ENCODE results near the gene NUDT12.

The NUDT12 gene

GRCh38 chr5:103562453-103563157, at the start of gene NUDT12:
TSS of gene NUDT12 (minus strand) at chr5:103562789. CDS start at chr5:103560248, 2,541 bp downstream.
- DNase-seq (ENCODE audit: low spot score) = peak; percentile 96

GRCh38 chr5:103607346-103607745, 44.8 kb upstream of the NUDT12 start:
- no peak for DNase-seq (ENCODE audit: low spot score)

GRCh38 chr5:103605277-103605676, 42.7 kb upstream of the NUDT12 start:
- DNase-seq (ENCODE audit: low spot score) = no peak

- DNase-seq (ENCODE audit: low spot score) = no peak
Measured at GRCh38 chr5:103602438-103602837, 39.8 kb upstream of the NUDT12 start.

- no peak for DNase-seq (ENCODE audit: low spot score)
Measured at GRCh38 chr5:103601314-103601713, 38.7 kb upstream of the NUDT12 start.

GRCh38 chr5:103600086-103600485, 37.5 kb upstream of the NUDT12 start:
- no peak for DNase-seq (ENCODE audit: low spot score)

DNA sequence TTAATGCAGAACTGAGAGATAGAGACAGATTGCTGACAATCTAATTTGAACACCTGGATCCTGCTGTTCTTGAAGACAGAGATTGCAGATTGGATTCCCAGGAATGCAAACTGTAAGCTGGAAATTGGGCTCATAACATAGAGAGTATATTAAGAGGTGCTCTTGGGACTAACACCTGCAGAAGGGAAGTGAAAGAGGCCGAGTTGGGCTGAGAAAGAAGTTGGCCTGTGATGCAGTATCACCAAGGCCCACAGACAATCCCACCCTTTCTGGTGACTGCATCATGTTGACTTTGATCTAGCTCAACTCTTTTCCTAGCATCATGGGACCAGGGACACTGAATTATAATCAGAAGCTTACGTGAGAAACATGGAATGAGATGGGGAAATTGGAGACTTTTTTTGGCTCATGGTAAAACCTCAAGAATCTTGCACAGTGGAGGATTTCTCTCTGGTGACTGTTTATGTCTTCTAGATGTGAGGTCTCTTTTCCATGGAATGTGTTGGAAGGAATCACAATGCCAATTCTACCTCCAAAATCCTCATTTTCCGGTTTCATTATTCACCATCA, 36.5 kb upstream of the NUDT12 start:
- DNase-seq (ENCODE audit: low spot score) = peak; percentile 60

GRCh38 chr5:103590221-103590620, 27.6 kb upstream of the NUDT12 start:
- no peak for DNase-seq (ENCODE audit: low spot score)

- no peak for DNase-seq (ENCODE audit: low spot score)
Measured at GRCh38 chr5:103589776-103590175, 27.2 kb upstream of the NUDT12 start.

DNA sequence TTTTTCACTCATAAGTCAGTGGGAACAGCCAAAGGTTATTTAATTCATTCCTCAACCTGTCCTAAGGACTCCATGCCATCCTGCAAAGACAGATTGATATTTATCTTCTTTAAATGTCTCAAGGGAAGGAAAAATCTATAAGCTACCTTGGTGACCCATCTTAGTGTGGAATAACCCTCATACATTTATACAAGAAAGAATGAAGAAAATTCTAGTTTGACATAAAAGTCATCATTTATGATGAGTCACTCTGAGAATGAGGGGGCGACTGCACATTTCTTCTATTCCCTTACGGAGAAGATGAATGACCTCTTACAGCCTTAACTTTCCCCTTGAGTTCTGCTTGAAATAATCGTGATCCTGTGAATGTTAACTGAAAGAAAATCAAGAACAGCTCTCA, 26.8 kb upstream of the NUDT12 start:
- no peak for DNase-seq (ENCODE audit: low spot score)

DNA sequence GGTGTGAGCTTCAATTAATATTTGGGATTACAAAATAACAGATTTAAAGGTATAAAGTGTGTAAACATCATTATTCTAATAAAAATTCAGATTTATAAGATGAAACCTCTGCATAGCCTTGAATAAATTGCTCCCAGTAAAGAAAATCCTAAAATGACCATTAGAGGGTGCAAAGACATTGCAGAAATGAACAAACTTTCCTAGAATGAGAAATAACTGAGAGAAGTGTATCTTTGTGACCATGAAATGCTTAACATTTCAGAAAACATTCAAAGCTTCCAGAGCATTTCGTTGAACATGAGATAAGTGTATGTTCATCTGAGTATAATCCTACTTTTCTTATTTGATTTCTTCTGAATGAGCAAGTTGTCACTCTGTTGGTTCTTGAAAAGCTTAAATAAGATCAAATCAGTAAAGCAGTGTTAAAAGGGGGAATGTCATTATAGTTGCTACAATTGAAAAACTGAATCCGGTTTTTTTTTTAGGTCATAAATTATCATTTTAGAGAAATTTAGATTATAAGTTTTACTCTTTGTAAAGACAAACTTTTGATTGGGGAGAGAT, 24.7 kb upstream of the NUDT12 start:
- DNase-seq (ENCODE audit: low spot score) = peak; percentile 33

- peak; percentile 25 for DNase-seq (ENCODE audit: low spot score)
Measured at GRCh38 chr5:103582364-103582763, 19.8 kb upstream of the NUDT12 start.

DNA sequence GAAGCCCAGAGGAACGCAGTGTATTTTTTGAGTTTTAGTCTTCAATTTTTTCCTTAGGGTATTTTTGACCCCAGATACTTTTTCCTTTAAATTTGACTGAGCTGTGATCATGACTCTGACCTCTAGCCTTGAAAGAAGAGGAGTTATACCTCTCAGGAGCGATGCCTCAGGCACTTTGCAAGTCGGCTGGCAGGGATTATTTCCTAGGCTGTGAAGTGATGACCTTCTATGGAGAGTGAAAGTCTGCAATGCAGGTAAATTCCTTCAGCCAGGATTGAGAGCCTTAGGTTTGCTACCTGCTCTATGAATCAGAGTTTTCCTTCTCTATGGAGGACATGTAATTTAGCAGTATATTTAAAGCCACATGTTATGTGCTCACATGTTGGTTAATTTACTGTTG, 10.8 kb upstream of the NUDT12 start:
- no peak for DNase-seq (ENCODE audit: low spot score)

DNA sequence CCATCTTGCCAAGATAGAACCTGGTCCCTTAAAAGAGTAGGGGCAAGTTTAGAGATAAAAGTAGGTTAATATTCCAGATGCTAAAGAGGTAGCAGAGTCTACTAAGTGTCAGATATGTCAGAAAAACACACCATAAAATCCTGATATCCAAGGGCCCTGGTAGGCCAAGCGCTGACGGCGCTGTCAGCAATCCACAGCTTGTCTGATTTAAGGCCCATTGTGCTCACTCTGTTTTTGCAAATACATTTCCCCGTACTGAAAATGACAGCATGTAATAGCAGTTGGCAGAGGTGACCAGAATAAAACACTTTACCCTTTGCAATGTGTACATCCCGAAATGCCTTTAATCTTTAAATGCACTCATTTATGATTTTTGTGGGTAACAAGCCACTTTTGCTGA, 9.9 kb upstream of the NUDT12 start:
- no peak for DNase-seq (ENCODE audit: low spot score)

GRCh38 chr5:103571730-103572129, 9.1 kb upstream of the NUDT12 start:
- no peak for DNase-seq (ENCODE audit: low spot score)

- no peak for DNase-seq (ENCODE audit: low spot score)
Measured at GRCh38 chr5:103569313-103570060, 6.9 kb upstream of the NUDT12 start.

GRCh38 chr5:103565719-103566118, 3.1 kb upstream of the NUDT12 start:
- no peak for DNase-seq (ENCODE audit: low spot score)

DNA sequence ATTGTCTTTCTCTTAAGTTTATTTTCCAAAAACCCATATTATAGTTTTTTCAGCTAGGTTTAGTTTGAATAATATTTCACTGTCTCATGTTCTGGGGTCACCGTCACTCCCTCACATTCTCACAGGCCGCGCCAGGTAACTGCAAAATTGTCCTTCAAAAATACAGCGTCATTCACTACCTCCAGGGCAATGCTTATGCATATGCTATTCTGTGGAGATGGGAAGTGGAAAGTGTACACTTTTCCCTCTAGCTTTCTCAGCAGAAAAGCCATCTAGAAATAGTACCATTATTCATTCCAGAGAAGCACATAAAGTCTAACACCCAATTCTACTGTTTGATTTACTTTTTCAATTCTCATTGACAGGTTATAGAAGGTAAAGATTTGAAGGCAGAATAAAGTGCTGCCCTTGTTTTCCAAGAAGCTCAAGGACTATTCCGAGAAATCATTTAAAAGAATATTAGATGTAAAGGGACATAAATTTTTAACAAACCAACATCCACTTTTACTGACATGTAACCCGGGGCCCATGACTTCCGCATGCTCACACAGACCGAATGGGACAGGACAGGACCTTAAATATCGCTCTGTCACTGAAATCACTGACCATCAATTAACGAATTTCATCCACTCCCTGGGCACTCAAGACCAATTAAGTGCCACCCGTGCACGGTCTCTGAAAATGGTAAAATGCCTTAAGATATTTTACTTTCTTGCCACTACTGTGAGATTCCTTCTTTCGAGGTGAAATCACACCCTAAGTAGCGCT, 720 bp downstream of the NUDT12 start:
- DNase-seq (ENCODE audit: low spot score) = no peak

GRCh38 chr5:103560826-103561225, 1.8 kb downstream of the NUDT12 start:
- DNase-seq (ENCODE audit: low spot score) = no peak

- DNase-seq (ENCODE audit: low spot score) = no peak
Measured at GRCh38 chr5:103546858-103547257, 15.7 kb downstream of the NUDT12 start.

GRCh38 chr5:103542441-103542840, 20.1 kb downstream of the NUDT12 start:
- no peak for DNase-seq (ENCODE audit: low spot score)

DNA sequence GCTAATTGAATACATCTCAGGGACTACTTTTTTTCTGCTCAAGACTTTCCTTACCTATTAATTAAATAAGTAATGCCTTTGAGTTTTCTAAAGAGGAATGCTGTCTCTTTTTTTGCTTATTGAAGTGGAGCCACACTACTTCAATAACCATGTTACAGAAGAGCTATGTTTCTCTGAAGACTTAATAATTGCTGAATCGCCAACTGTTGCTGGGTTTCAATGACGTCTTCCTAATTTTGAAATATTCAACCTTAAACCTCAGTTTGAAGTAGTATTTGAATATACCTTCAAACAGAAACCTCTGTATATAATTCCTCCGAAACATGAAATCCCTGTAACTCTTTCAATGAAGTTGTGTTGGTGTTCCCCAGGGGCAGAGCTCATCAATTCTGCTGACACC, 21.0 kb downstream of the NUDT12 start:
- DNase-seq (ENCODE audit: low spot score) = no peak

Data from AG20443 (cell line).